KMS-11 (cell line): Measurements from ENCODE around the gene C8A.

Experiments
- H2AFZ ChIP-seq: fragments of 200-600 bp; sonication (generic); 2 replicates; pipeline ENCODE4 v1.6.1; 2016; ENCODE audit warnings: antibody characterized with exemption, mixed run types, low read depth
- H3K27ac ChIP-seq: fragments of 200-600 bp; sonication (generic); 2 replicates; pipeline ENCODE4 v1.6.1; 2016; ENCODE audit warnings: mild to moderate bottlenecking, mixed run types
- H3K27me3 ChIP-seq: fragments of 200-600 bp; sonication (generic); 2 replicates; pipeline ENCODE4 v1.6.1; 2017; ENCODE audit warnings: mild to moderate bottlenecking, low read depth, mixed run types, moderate library complexity; ENCODE audit not compliant: insufficient read depth
- H3K36me3 ChIP-seq: fragments of 200-600 bp; sonication (generic); 2 replicates; pipeline ENCODE4 v1.6.1; 2017; ENCODE audit warnings: mild to moderate bottlenecking, mixed run types; ENCODE audit not compliant: insufficient read depth
- H3K4me1 ChIP-seq: fragments of 200-600 bp; sonication (generic); 2 replicates; pipeline ENCODE4 v1.6.1; 2016; ENCODE audit warnings: mild to moderate bottlenecking, low read depth, mixed run types; ENCODE audit not compliant: poor library complexity, severe bottlenecking
- H3K4me2 ChIP-seq: fragments of 200-600 bp; sonication (generic); 2 replicates; pipeline ENCODE4 v1.7.0; 2016; ENCODE audit warnings: mild to moderate bottlenecking, mixed run types
- H3K4me3 ChIP-seq: fragments of 200-600 bp; sonication (generic); IDR thresholded peaks from 2 replicates; pipeline ENCODE4 v1.6.1; 2017; ENCODE audit warnings: low read depth, low read length, mixed read lengths; ENCODE audit not compliant: insufficient read depth
- H3K79me2 ChIP-seq: fragments of 200-600 bp; sonication (generic); 2 replicates; pipeline ENCODE4 v1.6.1; 2016; ENCODE audit warnings: low read depth, mixed run types; ENCODE audit not compliant: insufficient read depth
- H3K9ac ChIP-seq: fragments of 200-600 bp; sonication (generic); 2 replicates; pipeline ENCODE4 v1.6.1; 2016; ENCODE audit warnings: mild to moderate bottlenecking, mixed run types
- H4K20me1 ChIP-seq: fragments of 200-600 bp; sonication (generic); 2 replicates; pipeline ENCODE4 v1.6.1; 2016; ENCODE audit warnings: mild to moderate bottlenecking, mixed run types; ENCODE audit not compliant: insufficient read depth
- TF ChIP-seq, protein P1 (sequence below): fragments of 200-600 bp; sonication (generic); conservative IDR thresholded peaks from 2 replicates; pipeline ENCODE4 v1.6.1; 2017; ENCODE audit warnings: low read depth, mild to moderate bottlenecking, antibody characterized with exemption, low read length, moderate library complexity, mixed read lengths

Gene C8A

DNA sequence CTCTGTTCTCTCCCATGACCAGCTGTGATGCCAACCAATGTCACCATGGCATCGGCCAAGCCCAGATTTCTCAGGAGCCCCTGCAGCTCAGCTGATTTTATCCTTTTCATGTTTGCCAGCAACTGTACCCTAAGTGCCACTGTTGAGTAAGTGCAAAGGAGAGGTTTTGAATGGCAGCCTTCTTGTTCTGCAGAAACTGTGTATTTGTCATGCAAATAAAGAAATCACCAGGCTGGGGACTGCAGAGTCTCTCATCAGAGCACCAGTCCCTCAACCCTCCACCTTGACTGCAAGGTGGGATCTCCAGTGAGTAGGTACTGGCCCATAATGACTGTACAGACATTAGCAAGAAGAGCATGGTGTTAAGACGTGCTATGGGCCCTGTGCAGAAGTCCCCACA is 84.6 kb downstream of the C8A start:
- no peak overlapping the region for H3K27ac ChIP-seq
- no peaks in the 10 kb centered on the region for H3K27me3 ChIP-seq
- no peak overlapping the region for H3K9ac ChIP-seq
- no peak overlapping the region for H2AFZ ChIP-seq
- H3K36me3 ChIP-seq: no peaks in the 10 kb centered on the region
- no peak overlapping the region for H3K4me3 ChIP-seq
- no peaks in the 10 kb centered on the region for H3K79me2 ChIP-seq
- H3K4me1 ChIP-seq: no peaks in the 10 kb centered on the region
- no peak overlapping the region for H3K4me2 ChIP-seq
- TF ChIP-seq, protein P1, sequence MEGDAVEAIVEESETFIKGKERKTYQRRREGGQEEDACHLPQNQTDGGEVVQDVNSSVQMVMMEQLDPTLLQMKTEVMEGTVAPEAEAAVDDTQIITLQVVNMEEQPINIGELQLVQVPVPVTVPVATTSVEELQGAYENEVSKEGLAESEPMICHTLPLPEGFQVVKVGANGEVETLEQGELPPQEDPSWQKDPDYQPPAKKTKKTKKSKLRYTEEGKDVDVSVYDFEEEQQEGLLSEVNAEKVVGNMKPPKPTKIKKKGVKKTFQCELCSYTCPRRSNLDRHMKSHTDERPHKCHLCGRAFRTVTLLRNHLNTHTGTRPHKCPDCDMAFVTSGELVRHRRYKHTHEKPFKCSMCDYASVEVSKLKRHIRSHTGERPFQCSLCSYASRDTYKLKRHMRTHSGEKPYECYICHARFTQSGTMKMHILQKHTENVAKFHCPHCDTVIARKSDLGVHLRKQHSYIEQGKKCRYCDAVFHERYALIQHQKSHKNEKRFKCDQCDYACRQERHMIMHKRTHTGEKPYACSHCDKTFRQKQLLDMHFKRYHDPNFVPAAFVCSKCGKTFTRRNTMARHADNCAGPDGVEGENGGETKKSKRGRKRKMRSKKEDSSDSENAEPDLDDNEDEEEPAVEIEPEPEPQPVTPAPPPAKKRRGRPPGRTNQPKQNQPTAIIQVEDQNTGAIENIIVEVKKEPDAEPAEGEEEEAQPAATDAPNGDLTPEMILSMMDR: no peak
- H4K20me1 ChIP-seq: no peaks in the 10 kb centered on the region

DNA sequence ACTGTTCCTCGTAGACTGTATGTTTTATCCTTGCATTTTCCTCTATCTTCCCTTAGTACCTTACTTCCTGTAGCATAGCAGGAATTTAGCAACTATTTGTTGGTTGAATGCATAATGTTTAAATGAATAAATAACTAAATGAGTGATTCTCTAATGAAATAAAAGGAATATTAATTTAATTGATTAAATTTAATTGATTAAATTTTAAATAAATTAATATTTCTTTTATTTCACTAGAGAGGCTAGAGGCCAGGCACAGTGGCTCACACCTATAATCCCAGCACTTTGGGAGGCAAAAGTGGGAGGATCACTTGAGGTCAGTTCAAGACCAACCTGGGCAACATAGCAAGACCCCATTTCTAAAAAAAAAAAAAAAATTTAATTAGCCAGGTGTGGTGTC is 85.4 kb downstream of the C8A start:
- H3K79me2 ChIP-seq: no peaks in the 10 kb centered on the region
- H3K36me3 ChIP-seq: no peaks in the 10 kb centered on the region
- no peaks in the 10 kb centered on the region for H4K20me1 ChIP-seq
- no peak overlapping the region for H3K9ac ChIP-seq
- TF ChIP-seq, protein P1: no peak
- H3K4me2 ChIP-seq: no peak overlapping the region
- no peak overlapping the region for H2AFZ ChIP-seq
- H3K27me3 ChIP-seq: no peaks in the 10 kb centered on the region
- no peak overlapping the region for H3K4me3 ChIP-seq
- no peaks in the 10 kb centered on the region for H3K4me1 ChIP-seq
- H3K27ac ChIP-seq: no peak overlapping the region

DNA sequence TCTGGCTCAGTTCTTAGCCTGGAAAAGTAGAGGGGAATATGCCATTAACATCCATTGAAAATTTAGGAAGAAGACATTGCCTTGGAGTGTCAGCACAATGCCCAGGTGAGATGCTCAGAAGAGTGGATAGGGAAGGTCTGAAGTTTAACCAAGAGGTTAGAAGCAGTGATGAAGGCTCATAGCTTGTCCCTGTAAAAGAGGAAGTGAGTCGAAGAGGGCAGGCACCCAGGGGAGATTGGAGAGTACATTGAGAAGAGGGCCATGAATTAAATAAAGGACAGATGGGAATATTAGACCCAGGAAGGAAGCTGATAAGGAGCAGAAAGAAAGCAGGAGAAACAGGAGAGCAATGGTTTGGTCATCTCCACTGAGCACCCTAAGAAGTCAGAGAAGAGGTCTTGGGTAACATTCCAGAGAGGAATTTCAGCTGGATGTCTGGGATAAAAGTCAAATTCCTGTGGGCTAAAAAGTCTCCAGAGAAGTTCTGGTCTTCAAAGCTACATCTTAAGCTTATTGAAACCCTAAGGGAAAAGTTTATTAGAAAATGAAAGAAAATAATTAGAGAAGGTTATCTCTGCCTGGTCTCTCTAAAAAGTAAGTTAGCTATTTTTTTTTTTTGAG is 93.9 kb downstream of the C8A start:
- Histone ChIP-seq H3K79me2 (no peaks in the 10 kb centered on the region), H2AFZ (no peak overlapping the region), H3K4me1 (no peaks in the 10 kb centered on the region), H3K9ac (no peak overlapping the region), H3K4me3 (no peak overlapping the region), H3K27me3 (no peaks in the 10 kb centered on the region), H3K4me2 (no peak overlapping the region), H3K36me3 (no peaks in the 10 kb centered on the region), H3K27ac (no peak overlapping the region), H4K20me1 (no peaks in the 10 kb centered on the region)
- TF ChIP-seq, protein P1: no peak

DNA sequence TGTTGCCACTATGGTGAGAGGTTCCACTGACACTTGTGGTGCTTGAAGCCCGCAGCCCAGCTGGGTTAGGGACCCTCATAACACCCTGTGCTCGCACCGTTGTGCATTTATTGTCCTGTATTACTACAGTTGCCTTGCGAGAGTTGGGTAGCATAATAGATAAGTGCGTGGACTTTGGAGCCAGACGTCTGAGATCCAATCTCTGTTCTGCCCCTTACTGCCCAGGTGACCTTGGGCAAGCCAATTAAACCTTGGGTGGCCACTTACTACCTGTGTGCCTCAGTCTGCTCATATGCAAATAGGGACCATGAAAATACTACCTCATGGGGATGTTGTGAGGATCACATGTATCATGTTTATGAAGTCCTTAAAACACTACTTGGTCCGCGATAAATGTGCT is 97.9 kb downstream of the C8A start:
- Histone ChIP-seq H3K4me1 (no peaks in the 10 kb centered on the region), H3K4me2 (no peak overlapping the region), H3K27me3 (no peaks in the 10 kb centered on the region), H3K9ac (no peak overlapping the region), H4K20me1 (no peaks in the 10 kb centered on the region), H2AFZ (no peak overlapping the region), H3K36me3 (no peaks in the 10 kb centered on the region), H3K79me2 (no peaks in the 10 kb centered on the region), H3K27ac (no peak overlapping the region), H3K4me3 (no peak overlapping the region)
- TF ChIP-seq, protein P1: no peak
